GM21528 (cell line): ENCODE results near the gene IGSF9.

Source experiments
- ATAC-seq: cut with Tn5 transposase; IDR thresholded peaks from one replicate; pipeline ENCODE4 v1.9.1; 2021; ENCODE audit warnings: mild to moderate bottlenecking, moderate library complexity; ENCODE audit not compliant: unreplicated experiment, low FRiP score

The IGSF9 gene

GRCh38 chr1:159946242-159947187, 1.1 kb upstream of the IGSF9 start:
- no peak for ATAC-seq

GRCh38 chr1:159944623-159945455, 574 bp downstream of the IGSF9 start:
- no peak for ATAC-seq

DNA sequence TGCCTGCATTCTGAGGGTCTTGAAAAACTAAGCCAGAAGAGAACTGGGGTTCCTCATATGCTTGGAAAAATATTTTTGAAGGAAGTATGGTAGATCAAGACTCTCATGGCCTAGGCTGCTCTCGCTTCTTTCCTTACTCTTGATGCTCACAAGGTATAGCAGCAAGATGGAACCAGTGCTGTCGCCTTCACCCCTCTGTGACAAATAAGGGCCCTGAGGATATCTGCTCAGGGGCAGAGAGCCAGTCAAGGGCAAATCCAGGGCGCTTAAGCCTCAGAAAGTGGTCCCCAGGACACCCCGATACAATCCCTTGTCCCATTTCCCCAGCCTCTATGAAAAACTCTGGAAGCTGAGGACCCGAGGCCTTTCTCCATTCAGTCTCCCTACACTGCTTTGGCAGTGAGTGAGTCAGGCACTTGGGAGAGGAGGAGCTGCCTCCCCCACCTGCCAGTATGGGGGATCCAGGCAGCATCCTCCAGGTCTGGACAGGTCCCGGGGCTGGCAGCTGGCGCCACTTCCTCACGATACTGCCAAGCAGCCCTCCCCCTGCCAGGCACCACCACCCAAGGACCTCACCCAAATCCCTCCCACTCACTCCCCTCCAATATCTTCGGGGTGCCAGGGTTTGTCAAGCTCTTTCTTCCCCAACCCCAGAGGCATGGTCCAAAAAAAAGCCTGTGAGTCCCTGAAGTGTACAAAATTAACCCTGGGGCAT, 1.3 kb downstream of the IGSF9 start:
- no peak for ATAC-seq

DNA sequence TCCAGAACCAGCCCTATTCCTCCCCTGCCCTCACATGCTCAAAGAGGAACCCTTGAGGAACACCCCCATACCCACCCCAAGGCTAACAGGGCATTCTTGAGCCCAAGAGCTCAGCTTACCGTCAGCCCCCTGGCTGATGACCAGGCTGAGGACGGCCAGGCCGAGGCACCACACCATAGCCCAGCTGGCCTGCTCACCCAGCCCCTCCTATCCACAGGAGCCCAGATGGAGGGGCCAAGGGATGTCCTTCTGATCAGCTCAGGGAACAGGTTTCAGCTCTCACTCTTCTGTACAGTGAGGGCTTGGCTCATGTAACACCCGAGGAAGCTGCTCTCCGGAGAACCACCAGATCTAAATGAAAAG, 2.2 kb downstream of the IGSF9 start:
- no peak for ATAC-seq

DNA sequence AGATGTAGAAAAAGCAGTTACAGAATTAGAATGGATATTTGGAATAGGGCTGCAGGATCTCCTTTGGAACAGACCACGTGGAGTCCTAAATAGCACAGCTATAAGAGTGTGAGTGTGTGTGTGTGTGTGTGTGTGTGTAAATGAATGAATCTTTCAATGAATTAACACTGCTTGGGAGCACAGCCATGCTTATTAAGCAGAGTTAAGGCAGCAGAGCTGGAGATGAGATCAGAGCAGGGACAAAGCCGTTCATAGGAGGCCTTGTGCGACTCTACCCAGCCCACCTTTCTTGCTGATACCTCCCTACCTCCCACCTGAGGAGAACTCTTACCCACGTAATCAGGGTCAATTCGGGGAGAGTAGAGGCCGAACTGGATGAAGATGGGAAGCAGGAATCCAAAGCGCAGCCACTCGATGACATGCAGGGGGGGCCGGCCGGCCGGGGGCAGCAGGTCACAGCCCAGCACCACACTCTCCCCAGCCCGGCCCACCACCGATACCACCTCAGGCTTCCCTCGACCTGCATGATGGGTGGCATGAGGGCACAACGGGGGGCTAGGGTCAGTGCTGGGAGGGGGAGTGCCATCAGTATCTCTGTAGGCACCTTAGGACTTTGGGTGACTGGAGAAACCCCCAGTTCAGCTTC, 2.7 kb downstream of the IGSF9 start:
- ATAC-seq = no peak

DNA sequence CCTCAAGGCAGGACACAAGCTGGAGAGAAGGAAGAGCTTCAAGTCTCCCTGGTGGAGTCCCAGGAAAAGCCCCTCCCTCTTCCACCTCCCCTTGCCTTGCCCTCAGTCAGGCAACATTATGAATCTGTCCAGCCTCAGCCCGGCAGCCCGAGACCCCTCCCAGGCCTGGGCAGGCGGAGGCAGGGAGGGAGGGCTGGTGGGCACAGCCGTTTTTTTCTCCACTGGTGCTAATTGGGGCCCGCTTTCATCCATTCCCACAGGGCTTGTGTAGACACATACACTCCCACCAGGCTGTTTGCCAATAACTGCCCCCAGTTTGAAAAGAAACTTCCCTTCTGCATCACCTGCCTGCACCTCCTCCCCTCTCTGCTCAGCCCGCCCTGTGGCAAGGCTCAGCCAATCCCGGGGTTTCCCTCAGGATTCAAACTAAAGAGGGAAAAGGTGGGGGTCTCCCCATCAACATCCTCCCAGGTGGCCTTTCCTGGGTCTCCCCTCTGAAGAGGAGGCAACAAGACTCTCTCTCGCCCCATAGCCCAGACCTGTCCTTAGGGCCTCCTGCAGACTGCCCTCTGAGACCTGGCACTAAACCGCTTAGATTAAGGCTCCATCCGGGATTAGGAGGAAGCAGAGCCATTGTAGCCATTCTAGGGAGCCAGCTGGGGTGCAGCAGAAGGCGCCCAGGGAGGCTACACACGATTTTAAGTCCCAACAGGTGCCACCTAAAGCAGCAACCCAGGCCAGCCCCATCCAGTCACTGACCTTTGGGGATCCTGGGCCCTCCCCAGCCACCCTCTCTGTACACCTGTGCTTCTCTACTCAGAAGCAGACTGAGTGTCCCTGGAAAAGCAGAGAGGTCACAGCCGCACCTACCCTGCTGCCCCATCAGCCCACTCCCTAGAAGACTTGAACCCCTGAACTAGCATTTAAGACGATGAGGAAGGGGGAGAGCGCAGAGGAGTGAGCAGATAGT, 3.5 kb downstream of the IGSF9 start:
- ATAC-seq = no peak

DNA sequence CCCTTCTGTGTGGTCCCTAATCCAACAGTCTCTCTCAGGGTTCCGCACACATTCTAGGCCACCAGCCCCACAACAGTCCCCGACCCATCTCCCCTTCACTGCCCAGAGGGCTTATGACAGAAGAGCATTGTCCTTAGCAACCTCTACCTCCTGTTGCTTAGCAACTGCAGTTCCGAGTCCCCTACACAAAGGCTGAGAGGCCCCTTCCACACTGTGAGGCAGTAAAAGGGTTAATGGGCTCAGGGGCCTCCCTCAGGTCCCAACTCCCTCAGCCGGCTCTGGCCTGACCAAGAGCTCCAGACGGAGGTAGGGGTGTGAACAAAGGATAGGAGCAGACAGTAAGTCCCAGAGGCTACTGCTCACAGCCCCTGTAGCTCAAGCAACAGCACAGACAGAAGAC, 4.3 kb downstream of the IGSF9 start:
- ATAC-seq = no peak

DNA sequence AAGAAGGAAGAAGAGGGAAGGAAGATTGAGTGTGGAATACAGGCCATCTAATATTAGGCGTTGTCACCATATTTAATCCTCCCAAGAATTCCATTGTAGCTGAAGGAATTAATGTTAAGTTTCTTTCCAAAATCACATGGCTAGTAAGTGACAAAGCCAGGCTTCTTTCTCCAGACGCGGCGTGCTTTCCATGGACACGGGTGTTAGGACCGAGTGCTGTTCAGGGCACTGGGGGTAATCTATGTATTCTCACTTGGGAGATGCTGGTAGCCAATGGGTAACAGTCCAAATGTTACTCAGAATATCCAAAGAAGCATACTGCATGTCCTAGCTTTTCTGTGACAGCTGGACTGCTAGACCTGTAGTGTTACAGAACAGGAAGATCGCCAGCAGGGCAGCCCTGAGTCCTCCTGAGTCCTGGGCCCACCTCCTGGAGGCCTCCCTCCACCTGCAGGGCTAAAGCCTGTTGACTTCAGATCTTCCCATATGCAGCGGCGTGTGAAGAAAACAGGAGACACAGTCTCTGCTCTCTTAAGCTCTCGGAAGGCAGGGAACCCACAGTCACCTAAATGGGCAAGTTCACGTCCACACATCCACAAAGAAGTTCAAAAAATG, 5.3 kb downstream of the IGSF9 start:
- ATAC-seq = no peak

- no peak for ATAC-seq
These were observed 5.8 kb downstream of the IGSF9 start for GRCh38 chr1:159939678-159940002.

DNA sequence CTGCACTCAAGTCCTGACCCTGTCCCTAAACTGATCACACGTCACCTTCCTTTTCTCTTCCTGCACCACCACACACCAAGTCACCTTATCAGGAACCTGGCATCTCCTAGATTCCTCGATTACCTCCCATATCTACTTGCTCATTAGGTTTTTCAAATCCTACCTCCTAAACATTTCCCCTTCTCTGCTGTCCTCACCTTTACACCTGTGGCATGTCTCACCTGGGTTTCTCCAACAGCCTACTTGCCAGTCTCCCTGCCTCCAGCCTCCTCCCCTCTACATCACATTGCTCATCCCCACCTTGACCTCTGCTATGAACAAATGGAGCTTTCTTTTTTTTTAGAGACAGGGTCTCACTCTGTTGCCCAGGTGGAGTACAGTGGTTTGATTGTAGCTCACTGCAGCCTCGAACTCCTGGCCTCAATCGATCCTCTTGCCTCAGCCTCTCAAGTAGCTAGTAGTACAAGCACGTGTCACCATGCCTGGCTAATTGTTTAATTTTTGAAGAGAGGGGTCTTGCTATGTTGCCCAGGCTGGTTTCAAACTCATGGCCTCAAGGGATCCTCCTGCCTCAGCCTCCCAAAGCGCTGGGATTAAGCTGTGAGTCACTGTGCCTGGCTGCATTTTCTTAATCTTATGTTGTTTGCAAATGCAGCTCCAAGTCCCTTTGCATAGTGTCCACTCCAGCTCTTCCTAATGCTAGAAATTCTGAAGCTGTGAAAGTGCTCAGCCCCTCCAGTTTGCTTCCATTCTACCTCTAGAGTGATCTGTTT, 6.3 kb downstream of the IGSF9 start:
- ATAC-seq = no peak

DNA sequence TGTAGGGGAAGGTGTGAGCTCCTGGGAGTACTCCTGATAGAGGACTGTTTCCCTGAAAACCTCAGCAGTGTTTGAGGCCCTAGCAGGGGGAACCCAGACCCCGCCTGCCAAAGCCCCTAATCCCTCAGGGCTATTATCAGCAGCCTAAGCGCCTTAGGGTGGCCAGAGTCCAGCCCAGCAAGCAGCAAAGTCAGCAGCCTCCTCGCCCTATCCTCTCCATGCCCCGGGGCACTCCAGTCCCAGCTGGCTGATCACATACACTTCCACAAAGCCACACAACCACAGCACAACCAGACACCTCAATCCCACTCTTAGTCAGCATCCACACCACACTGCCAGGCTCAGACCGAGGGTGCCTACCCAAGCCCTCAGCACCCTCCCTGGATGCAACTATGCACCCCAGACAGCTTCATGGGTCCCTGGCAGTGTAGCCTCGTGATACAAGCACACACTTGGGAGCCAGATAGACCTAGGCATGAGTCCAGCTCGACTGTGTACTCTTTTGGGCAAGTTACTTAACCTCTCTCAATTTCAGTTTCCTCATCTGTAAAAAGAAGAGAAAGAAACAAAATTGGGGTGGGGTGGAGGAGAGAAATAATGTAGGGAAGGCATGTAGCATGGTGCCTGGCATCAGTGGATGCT, 7.1 kb downstream of the IGSF9 start:
- ATAC-seq = no peak

GRCh38 chr1:159937054-159937750, 8.2 kb downstream of the IGSF9 start:
- ATAC-seq = no peak

- no peak for ATAC-seq
These were observed 9.0 kb downstream of the IGSF9 start for GRCh38 chr1:159936273-159936904.

GRCh38 chr1:159935719-159936272, 9.6 kb downstream of the IGSF9 start:
- ATAC-seq = no peak

DNA sequence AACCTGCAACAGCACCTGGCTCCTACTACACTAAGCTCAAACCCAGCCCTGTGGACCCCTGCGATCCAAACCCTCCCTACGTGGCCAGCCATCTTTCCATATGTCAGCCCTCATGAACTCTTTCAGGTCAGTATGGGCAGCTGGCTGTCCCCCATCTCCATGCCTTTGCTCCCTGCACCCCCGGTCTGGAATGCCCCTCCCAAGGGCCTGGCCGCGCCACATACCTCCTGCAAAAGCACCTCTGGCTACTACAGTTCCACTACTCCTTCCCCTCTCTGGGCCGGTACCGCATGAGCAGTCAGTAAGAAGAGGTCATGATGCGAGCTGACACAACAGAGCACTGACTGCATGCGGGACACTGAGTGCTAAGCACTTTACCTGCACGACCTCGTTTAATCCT, 10.1 kb downstream of the IGSF9 start:
- ATAC-seq = no peak
